K562 (cell line): ENCODE results near the gene CELSR2. TPM values are rescaled to one million over a fixed set of nuclear protein-coding genes. Genes with fewer than 3 reads are reported as not detected.

Experiments
- ARID2 ChIP-seq: fragments of 450-650 bp; IDR thresholded peaks from 2 replicates; pipeline ENCODE4 v1.6.1; 2017; ENCODE audit warnings: antibody characterized with exemption, mild to moderate bottlenecking
- CTBP1 ChIP-seq: fragments of 450-650 bp; IDR thresholded peaks from 2 replicates; pipeline ENCODE4 v1.6.1; 2016; ENCODE audit warnings: borderline replicate concordance
- GABPB1 ChIP-seq: sonication (generic); formaldehyde crosslinking; IDR thresholded peaks from 2 replicates; pipeline ENCODE4 v1.8.0; 2022; ENCODE audit warnings: mild to moderate bottlenecking, missing genetic modification reagents
- GATAD2B ChIP-seq: fragments of 450-650 bp; IDR thresholded peaks from 2 replicates; pipeline ENCODE4 v1.6.1; 2017; ENCODE audit warnings: mild to moderate bottlenecking, borderline replicate concordance
- NFYB ChIP-seq: IDR thresholded peaks from 2 replicates; pipeline ENCODE4 v1.6.1; 2011; ENCODE audit warnings: mild to moderate bottlenecking, moderate library complexity; ENCODE audit not compliant: insufficient read length; ENCODE audit errors: extremely low read depth
- NRF1 ChIP-seq, 2 experiments: fragments of 450-650 bp; IDR thresholded peaks in 1 of 2; conservative IDR thresholded peaks in 1 of 2; 2 replicates each; pipeline ENCODE4 v1.6.1; 2014; ENCODE audit warnings: mild to moderate bottlenecking in 2 of 2
- POLR2A ChIP-seq: fragments of 450-650 bp; conservative IDR thresholded peaks from 2 replicates; pipeline ENCODE4 v1.6.1; 2016
- SMARCA4 ChIP-seq: fragments of 450-650 bp; IDR thresholded peaks from 2 replicates; pipeline ENCODE4 v1.6.1; 2016
- polyA plus RNA-seq, 8 experiments: library from polyadenylated mRNA; depleted of rRNA in 4 of 8; stranded (reverse) in 5 of 8; unstranded in 3 of 8; fragments of >200 nt; fragmentation: Nextera tagmentation in 2 of 8; fragmentation: Illumina TruSeq in 1 of 8; extraction: Ambion mirVana in 2 of 8; extraction: Trizol in 1 of 8; gene quantifications; 2 replicates each; pipeline versions ENCODE4 v1.2.1 to v1.2.3, GENCODE V29; 2011 to 2014; ENCODE audit warnings: inconsistent platforms in 1 of 8, missing spikeins in 1 of 8
- total RNA-seq, 7 experiments: library from RNA; depleted of rRNA in 6 of 7; stranded (reverse); fragments of >200 nt in 6 of 7; fragmentation: Illumina TruSeq in 2 of 7; extraction: Trizol in 2 of 7; gene quantifications; 2 replicates each; pipeline versions ENCODE4 v1.2.1 to v1.2.3, GENCODE V29; 2011 to 2021; ENCODE audit warnings: low replicate concordance in 1 of 7
- TF ChIP-seq, protein P1 (sequence below), 2 experiments: fragments of 150-350 bp in 1 of 2; IDR thresholded peaks; 2 replicates each; pipeline ENCODE4 v1.6.1; 2012 to 2016; ENCODE audit warnings: low read depth in 2 of 2, low read length in 2 of 2, mild to moderate bottlenecking in 1 of 2, moderate library complexity in 1 of 2
- TF ChIP-seq, protein P2 (sequence below): sonication (generic); formaldehyde crosslinking; IDR thresholded peaks from 2 replicates; pipeline ENCODE4 v1.8.0; 2023; ENCODE audit warnings: mild to moderate bottlenecking, missing genetic modification reagents
- TF ChIP-seq, protein P3 (sequence below), 2 experiments: fragments of 450-650 bp in 1 of 2; sonication (generic) in 1 of 2; formaldehyde crosslinking in 1 of 2; IDR thresholded peaks; 2 replicates each; pipeline versions ENCODE4 v1.7.1 to v1.9.0; 2016 to 2022; ENCODE audit warnings: inconsistent platforms in 1 of 2, mild to moderate bottlenecking in 1 of 2, missing genetic modification reagents in 1 of 2

CELSR2 gene
- total and polyA plus RNA-seq, 9 of the 15 experiments (the other 6 are each of a cell fraction or from before 2014, with no cell fraction given) = 0.31 to 21.9 (median 4.2) TPM

DNA sequence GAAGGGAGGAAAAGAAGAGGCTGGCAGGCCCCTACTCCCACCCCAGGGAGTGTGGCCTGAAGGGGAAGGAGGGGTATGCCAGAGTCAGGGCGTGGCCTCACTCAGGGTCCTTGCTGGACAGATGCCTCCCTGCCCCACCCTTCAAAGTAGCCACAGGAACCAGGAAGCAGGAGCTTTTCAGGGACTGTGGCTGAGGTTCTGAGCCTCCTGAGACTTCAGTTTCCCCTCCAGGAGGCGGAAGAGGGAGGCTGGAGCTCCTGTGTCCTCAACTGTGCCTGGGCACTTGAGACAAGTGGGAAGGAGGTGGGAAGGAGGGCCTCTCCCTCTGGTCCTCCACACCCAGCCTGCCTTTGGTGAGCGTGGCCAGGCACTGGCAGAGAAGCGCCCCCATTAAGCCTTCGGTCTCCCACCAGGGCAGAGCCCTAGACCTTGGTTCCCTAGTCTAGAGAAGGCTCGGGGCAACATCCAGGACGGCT, 5.3 kb downstream of the CELSR2 start (continued):
- TF ChIP-seq, protein P1, sequence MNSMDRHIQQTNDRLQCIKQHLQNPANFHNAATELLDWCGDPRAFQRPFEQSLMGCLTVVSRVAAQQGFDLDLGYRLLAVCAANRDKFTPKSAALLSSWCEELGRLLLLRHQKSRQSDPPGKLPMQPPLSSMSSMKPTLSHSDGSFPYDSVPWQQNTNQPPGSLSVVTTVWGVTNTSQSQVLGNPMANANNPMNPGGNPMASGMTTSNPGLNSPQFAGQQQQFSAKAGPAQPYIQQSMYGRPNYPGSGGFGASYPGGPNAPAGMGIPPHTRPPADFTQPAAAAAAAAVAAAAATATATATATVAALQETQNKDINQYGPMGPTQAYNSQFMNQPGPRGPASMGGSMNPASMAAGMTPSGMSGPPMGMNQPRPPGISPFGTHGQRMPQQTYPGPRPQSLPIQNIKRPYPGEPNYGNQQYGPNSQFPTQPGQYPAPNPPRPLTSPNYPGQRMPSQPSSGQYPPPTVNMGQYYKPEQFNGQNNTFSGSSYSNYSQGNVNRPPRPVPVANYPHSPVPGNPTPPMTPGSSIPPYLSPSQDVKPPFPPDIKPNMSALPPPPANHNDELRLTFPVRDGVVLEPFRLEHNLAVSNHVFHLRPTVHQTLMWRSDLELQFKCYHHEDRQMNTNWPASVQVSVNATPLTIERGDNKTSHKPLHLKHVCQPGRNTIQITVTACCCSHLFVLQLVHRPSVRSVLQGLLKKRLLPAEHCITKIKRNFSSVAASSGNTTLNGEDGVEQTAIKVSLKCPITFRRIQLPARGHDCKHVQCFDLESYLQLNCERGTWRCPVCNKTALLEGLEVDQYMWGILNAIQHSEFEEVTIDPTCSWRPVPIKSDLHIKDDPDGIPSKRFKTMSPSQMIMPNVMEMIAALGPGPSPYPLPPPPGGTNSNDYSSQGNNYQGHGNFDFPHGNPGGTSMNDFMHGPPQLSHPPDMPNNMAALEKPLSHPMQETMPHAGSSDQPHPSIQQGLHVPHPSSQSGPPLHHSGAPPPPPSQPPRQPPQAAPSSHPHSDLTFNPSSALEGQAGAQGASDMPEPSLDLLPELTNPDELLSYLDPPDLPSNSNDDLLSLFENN (IDR thresholded peaks at IDR 0.05; ENCODE audit: low read depth in 2 of 2, low read length in 2 of 2) = 0 out of 4 replicates have a peak, but pooled peaks of 1 of the 2 experiments have one; percentile 8
- peak; percentile 47; the same call in 1 of the 2 replicates for TF ChIP-seq SMARCA4
- TF ChIP-seq NFYB = no peak
- TF ChIP-seq, protein P2, sequence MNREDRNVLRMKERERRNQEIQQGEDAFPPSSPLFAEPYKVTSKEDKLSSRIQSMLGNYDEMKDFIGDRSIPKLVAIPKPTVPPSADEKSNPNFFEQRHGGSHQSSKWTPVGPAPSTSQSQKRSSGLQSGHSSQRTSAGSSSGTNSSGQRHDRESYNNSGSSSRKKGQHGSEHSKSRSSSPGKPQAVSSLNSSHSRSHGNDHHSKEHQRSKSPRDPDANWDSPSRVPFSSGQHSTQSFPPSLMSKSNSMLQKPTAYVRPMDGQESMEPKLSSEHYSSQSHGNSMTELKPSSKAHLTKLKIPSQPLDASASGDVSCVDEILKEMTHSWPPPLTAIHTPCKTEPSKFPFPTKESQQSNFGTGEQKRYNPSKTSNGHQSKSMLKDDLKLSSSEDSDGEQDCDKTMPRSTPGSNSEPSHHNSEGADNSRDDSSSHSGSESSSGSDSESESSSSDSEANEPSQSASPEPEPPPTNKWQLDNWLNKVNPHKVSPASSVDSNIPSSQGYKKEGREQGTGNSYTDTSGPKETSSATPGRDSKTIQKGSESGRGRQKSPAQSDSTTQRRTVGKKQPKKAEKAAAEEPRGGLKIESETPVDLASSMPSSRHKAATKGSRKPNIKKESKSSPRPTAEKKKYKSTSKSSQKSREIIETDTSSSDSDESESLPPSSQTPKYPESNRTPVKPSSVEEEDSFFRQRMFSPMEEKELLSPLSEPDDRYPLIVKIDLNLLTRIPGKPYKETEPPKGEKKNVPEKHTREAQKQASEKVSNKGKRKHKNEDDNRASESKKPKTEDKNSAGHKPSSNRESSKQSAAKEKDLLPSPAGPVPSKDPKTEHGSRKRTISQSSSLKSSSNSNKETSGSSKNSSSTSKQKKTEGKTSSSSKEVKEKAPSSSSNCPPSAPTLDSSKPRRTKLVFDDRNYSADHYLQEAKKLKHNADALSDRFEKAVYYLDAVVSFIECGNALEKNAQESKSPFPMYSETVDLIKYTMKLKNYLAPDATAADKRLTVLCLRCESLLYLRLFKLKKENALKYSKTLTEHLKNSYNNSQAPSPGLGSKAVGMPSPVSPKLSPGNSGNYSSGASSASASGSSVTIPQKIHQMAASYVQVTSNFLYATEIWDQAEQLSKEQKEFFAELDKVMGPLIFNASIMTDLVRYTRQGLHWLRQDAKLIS = peak; percentile 36; the same call in 1 of the 2 replicates
- TF ChIP-seq, protein P3, sequence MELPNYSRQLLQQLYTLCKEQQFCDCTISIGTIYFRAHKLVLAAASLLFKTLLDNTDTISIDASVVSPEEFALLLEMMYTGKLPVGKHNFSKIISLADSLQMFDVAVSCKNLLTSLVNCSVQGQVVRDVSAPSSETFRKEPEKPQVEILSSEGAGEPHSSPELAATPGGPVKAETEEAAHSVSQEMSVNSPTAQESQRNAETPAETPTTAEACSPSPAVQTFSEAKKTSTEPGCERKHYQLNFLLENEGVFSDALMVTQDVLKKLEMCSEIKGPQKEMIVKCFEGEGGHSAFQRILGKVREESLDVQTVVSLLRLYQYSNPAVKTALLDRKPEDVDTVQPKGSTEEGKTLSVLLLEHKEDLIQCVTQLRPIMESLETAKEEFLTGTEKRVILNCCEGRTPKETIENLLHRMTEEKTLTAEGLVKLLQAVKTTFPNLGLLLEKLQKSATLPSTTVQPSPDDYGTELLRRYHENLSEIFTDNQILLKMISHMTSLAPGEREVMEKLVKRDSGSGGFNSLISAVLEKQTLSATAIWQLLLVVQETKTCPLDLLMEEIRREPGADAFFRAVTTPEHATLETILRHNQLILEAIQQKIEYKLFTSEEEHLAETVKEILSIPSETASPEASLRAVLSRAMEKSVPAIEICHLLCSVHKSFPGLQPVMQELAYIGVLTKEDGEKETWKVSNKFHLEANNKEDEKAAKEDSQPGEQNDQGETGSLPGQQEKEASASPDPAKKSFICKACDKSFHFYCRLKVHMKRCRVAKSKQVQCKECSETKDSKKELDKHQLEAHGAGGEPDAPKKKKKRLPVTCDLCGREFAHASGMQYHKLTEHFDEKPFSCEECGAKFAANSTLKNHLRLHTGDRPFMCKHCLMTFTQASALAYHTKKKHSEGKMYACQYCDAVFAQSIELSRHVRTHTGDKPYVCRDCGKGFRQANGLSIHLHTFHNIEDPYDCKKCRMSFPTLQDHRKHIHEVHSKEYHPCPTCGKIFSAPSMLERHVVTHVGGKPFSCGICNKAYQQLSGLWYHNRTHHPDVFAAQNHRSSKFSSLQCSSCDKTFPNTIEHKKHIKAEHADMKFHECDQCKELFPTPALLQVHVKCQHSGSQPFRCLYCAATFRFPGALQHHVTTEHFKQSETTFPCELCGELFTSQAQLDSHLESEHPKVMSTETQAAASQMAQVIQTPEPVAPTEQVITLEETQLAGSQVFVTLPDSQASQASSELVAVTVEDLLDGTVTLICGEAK (IDR thresholded peaks at IDR 0.05) = peak; percentile 56; the same call in 1 of the 2 replicates
- TF ChIP-seq, protein P3 (CRISPR knock-in tag; IDR thresholded peaks at IDR 0.05) = no peak
- peak; percentile 96 for TF ChIP-seq CTBP1
- 0 out of 2 replicates have a peak, but pooled peaks have one; percentile 16 for TF ChIP-seq POLR2A
- no peak for TF ChIP-seq GATAD2B
- TF ChIP-seq GABPB1 (CRISPR knock-in tag) = peak; percentile 98
- TF ChIP-seq ARID2 = peak; percentile 66; the same call in 1 of the 2 replicates
- TF ChIP-seq NRF1 (conservative IDR thresholded peaks at IDR 0.05 in 1 of 2, IDR thresholded peaks at IDR 0.05 in 1 of 2) = peak in 1 of 2 experiments; percentile 16; a peak in 1 of 4 replicates
